GM18870 (cell line): ENCODE data around the gene PANK4.

Source experiments
- ATAC-seq: cut with Tn5 transposase; IDR thresholded peaks from one replicate; pipeline ENCODE4 v1.9.1; 2021; ENCODE audit warnings: moderate library complexity; ENCODE audit not compliant: unreplicated experiment

PANK4 gene

DNA sequence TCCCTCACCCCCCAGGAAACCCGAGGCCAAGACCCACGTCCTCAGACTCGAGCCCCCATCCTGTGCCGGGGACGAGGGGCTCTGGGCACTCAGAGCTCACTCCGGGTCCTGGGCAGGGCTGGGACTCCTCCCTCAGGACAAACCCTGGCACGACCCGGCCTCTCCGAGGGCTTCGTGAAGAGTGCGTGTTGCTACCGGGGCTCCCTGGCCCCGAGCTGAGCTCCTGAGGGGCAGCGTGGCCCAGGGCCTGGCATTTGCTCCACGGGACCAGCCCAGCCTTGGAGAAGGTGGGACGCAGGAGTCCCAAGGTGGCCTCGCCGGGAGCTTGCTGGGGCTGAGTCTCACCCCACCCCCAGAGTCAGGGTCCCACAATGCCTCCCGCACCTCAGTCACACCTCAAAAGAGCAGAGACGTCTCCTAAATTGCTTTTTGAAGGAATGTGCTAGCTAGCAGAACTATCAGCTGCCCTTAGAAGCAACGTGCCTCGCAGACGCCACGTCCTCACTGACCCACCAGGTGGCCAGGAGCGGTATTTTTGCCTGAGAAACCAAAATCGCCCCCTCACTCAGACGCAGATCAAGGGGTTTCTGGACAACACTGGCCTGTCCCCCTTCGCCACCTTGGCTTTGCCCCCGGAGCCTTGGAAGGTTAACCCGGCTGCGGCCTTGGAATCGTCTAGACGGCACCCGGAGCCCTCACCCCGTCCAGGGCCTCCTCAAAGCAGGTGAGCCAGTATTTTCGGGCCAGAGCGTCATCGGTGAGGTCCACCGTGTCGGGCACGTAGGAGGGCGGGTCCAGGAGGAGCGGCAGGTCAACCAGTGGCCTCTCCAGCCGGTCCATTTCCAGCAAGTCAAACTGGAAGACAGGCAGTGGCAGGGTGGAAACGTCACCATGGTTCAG is 11.3 kb downstream of the PANK4 start:
- no peak for ATAC-seq

DNA sequence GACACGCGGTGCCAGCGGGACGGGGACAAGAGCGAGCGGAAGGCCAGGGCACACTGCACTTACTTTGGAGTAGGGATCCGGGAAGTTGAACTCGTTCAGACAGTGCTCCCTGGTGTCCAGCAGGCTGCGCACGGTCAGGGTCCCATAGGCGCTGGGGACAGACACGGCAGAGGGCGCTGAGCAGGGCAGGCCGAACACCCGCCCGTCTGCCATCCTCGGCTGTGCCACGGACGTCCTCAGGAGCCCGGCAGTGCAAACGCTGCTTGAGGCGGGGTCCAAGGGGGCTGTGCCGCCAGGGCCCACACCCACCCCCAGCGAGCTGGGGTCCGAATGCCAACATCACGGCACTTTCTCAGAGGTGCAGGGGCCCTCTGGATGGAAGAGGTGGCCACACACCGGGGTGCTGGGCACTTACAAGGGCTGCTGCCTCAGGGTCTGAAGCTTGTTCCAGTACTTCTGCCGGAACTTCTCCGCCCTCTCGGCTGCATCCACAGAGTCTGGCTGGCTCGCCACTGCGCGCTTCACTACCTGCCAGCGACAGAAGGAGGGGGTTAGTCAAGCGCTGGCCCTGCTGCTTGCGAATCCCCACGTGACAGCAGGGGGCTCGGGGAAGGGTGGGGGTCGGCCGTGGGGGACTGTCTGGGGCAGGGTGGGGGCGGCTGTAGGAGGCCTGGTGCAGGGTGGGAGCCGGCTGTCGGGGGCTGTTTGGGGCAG is 12.3 kb downstream of the PANK4 start:
- no peak for ATAC-seq

DNA sequence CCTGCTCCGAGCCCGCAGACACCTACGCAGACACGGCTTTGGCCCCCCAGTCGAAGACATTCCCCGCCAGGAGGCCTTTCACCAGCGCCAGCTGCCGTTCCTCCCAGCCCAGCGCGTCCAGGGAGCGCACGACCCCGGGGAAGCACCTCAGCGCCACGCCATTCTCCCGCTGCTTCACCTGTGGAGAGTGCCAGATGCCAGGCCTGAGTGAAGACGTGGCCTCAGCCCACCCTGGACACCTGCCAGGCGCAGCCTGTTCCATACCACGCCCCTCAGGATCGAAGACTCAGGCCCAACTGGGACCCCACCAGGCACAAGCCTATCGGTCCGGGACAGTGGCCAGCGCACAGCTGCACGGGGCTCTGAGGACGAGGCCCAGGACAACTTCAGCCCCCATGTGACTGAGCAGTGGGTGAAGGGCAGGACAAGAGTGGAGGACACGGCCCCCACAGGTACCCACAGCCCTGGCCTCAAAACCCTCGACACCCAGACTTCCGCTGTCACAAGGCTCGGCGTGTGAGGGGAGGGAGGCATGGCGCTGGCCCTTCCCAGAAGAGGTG is 13.5 kb downstream of the PANK4 start:
- ATAC-seq: no peak

DNA sequence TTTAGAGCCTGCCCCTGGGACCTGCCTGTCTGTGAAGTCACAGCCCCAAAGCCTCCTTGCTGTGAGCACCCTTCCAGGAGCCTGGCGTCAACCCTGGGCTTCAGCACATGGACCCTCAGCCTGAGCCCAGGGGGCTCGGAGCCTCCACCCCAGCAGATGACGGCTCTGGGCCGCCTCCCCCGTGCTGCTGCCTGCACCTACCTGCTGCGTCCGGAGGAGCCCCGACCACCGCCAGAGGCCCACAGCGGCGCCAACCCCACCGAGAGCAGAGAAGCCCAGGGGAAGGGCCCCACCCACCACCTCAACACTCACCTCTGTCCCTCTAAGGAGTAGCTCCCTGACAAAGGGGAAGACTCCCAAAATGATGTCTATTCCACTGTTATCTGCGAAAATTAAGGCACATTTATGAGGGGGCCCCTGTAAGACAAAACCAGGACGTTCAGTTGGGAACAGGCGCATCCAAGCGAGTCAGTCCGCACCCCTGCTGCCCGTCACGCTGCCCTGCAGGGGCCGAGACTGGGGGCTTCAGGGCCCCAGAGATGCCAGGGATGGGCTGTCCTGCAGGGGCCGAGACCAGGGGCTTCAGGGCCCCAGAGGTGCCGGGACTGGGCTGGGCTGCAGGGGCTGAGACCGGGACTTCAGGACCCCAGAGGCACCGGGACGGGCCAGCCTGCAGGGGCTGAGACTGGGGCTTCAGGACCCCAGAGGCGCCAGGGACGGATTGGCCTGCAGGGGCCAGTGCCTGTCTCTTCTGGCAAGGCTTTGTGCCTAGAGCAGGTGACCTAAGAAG is 15.8 kb downstream of the PANK4 start:
- ATAC-seq: no peak

DNA sequence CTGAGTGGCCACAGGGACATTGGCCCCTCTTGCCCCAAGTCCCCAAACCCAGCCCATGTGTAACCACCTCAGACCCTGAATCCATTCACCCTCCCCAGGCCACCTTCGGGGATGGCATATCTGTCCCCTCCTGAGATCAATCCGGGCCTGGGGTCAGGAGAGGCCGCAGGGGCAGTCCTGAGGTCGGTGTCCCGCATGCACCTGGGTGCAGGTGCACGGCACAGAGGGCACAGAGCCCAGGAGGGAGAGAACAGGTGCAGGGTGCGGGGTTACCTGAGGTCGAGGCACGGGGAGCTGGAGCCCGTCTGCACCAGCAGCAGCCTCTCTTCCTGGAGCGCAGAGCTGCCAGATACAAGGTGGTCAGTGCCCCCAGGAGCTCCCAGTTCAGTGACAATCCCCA is 16.8 kb downstream of the PANK4 start:
- ATAC-seq: no peak

DNA sequence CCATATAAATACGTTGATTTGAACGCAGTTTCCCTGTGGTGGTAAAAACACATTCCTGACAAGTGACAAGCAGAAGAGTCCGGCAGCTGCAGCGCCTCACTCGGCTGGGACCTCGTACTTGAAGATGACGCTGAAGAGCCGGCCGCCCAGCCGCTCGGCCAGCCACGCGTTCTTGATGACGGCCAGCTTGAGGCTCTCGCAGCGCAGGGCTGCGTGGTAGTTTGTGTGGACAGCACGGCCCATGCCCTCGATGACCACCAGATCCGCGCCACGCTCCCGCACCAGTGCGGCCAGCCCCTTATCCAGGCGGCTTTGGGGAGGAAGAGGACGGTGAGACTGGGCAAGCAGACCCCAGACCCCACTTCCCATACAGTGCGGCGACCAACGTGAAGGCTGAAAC is 17.6 kb downstream of the PANK4 start:
- no peak for ATAC-seq

DNA sequence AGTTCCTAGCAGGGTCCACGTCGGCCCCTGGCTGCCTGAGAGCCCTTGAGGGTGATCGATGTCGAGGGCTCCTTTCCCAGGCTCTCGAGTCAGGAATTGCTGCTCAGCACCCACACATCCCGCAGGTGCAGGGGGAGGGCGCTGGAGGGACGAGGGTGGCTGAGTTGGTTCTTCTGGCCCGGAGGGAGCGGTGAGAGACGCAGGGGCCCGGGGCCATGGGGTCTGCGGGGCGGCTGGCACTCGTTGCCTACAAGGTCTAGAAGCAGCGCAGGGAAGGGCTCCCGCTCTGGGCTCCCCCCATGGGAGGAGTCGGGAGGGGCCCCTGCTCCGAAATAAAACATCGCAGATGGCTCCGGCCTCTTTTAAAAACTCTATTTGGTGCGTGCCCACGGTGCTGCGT is 18.2 kb downstream of the PANK4 start:
- ATAC-seq: no peak

DNA sequence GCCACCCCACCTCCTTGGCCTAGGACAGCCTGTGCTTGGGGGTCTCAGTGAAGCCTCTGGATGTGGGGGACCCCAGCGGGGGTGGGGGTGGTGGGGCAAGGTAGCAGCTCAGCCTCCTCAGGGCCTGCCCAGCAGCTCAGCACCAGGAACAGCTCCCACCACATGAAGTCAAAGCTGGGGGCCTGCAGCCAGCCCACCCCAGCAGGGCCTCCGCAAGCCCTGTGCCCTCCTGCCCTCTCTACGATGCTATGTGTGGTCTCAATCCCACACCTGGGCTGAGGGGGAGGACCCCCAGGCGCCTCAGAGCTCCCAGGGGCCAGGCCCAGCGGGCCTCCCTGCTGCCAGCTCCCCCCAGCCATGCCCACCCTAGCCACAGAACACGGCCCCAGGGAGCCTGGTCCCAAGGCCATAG is 18.6 kb downstream of the PANK4 start:
- ATAC-seq: no peak

DNA sequence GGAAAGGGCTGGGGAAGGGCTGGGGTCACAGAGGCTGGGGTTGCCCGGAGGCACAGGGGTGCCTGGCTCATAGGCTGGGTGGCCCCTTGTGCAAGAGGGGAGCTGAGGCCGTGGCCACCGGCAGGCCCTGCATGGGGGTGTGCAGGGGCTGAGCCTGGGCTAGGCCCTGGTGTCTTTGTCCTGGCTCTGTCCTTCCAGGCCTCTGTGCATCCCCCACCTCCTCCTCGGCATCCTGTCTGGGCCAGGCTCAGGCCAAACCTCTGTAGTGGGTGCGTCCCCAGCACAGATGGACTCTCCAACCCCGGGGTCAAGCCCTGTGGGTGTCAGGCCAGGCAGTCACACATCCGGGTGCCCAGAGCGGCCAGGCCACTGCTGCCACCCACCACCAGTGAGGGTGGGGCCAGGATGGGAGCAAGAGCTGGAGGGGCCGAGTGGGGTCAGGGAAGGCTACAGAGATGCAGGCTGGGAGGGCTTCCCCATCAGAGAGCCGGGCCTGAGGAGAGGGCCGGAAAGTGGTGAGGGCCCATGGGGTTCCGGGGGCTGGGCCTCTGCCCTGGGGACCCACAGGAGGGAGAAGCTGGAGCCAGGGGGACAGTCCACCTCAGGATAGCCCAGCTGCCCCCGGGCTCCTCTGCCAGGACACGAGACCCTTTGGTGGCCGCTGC is 19.4 kb downstream of the PANK4 start:
- ATAC-seq: no peak

DNA sequence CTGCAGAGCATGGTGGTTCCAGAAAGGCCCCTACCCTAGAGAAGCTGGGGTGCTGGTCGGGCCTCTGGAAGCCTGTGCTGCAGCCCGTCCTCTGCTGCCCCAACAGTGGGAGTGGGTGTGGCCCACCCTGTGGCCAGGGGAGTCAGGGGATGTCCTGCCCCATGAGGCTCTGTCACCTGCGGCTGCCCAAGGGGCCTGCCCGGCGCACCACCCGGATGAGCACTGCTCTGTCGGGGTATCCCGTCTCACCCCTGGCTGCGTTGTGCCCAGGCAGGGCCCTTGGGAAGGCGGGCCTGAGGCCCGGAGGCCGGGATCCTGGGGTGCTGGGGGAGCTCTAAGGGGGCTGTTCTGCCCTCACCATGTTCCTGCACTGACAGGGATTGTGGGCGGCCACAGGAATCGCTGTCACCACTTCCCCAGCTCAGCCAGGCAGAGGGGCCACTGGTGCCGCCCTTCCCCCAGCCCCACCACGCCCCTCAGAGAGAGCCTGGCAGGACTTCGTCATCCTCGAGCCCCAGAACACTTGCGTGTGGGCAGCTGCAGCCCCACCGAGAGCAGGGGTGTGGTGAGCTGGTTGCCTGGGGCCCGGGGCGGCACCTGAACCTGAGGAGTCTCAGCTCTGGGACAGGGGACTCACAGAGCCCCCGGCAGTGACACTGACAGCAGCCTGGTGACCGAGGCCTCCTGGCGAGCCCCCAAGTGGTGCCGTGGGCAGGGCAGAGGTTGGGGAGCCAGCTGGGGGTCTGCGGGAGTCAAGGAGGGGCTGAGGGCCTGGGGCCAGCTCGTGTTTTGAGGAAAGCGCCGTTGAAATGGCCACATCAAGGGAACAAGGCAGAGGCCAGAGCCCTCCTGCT is 20.2 kb downstream of the PANK4 start:
- ATAC-seq: no peak

DNA sequence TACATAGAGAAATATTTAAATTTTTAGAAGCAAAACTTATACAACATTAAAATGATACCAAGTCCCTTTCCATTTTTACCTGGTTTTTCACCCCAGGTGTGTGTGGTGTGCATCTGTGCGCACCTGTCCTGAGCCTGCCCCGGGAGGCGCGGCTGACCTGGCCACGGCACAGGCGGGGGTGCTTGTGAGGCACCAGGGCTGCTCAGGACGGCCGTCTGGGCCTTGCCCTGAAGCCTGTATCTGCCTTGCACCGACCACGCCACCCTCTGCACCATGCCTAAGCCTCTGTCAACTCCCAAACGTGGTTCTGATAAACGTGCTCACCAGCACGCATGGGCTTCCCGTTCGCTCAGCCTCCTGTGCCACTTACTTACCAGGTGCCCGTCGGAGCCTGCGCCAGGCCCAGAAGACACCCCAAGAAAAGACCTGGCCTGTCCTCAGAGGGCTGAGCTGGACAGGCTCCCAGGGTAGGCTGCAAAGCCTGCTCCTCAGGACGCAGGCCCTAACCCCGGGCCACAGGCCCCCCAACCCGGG is 20.9 kb downstream of the PANK4 start:
- no peak for ATAC-seq

DNA sequence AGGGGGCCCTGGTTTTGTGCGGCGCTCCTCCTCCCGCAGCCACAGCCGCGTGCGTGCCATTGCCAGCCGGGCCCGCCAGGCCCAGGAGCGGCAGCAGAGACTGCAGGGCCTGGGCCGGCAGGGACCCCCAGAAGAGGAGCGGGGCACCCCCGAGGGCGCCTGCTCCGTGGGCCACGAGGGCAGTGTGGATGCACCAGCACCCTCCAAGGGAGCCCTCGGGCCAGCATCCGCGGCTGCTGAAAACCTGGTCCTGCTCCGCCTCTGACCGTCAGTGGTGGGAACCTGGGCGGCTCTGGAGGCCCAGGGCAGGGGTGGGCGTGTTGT is 21.5 kb downstream of the PANK4 start:
- ATAC-seq: no peak

DNA sequence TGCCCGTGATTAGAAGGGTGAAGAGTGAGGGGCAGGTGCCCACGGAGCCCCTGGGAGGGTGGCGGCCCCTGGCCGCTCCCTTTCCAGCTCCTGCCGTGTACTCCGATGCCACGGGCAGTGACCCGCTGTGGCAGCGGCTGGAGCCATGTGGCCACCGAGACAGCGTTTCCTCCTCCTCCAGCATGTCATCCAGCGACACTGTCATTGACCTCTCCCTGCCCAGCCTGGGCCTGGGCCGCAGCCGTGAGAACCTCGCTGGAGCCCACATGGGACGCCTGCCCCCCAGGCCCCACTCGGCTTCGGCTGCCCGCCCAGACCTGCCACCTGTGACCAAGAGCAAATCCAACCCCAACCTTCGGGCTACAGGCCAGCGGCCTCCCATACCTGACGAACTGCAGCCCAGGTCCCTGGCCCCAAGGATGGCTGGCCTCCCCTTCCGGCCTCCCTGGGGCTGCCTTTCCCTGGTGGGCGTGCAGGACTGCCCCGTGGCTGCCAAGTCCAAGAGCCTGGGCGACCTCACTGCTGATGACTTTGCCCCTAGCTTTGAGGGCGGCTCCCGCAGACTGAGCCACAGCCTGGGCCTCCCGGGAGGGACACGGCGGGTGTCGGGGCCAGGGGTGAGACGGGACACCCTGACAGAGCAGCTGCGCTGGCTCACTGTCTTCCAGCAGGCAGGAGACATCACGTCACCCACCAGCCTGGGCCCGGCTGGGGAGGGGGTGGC is 22.0 kb downstream of the PANK4 start:
- no peak for ATAC-seq

DNA sequence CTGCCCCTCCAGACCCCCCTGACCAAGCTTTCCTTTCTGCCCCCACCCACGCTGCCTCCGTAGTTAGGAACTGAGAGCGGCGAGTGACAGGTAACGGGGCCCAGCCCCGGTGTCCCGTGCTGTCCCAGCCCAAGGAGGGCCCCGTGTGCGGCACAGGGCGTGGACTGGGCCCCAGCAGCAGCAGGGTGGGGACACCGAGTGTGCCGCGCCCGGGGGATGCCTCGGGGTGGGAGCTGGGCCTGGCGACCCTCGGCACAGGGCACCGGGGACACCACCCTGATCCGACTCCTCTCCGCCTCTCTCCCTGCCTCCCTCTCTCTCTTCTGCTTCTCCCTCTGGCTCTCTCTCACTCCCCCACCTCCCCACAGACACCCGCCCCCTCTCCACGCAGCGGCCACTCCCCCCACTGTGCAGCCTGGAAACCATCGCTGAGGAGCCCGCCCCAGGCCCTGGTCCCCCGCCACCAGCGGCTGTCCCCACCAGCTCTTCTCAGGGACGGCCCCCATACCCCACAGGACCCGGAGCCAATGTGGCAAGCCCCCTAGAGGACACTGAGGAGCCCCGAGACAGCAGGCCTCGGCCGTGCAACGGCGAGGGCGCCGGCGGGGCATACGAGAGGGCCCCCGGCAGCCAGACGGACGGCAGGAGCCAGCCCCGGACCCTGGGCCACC is 22.7 kb downstream of the PANK4 start:
- no peak for ATAC-seq

DNA sequence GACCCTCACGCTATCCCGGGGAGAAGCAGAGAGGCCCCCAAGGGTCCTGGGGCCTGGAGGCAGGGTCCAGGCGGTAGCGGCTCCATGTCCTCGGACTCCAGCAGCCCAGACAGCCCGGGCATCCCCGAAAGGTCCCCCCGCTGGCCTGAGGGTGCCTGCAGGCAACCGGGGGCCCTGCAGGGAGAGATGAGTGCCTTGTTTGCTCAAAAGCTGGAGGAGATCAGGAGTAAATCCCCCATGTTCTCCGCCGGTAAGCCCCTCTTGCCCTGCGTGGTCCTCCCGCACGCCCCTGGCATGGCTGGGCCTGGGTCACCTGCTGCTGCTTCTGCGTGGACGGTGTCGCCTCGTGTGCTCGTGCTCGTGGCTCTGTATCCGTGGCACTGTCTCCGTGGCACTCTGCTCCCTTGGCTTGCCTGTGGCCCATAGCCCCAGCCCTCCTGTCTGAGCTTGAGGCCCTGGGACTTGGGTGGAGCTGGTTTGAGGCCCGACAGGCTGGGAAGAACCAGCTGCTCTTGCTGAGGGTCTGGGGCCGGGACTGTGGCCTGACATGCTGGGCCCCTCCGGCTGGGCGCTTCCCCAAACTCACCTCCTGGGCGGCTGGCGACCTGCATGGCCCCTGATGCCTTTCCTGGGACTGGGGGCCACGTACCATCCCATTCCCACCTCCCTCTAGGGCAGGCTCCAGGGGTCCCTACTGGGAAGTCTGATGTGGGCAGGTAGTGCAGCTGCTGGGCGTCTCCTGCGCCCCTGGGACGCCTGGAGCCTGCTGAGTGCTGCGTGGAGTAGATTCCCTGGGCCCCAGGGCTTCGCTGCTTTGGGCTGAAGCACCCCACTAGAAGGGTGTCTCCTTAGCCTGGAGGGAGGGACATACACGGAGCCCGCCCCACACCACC is 23.5 kb downstream of the PANK4 start:
- no peak for ATAC-seq

DNA sequence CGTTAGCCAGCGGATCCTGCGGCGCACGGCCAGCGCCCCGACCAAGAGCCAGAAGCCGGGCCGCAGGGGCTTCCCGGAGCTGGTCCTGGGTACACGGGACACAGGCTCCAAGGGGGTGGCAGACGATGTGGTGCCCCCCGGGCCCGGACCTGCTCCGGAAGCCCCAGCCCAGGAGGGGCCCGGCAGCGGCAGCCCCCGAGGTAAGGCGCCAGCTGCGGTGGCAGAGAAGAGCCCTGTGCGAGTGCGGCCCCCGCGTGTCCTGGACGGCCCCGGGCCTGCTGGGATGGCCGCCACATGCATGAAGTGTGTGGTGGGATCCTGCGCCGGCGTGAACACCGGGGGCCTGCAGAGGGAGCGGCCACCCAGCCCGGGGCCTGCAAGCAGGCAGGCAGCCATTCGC is 24.2 kb downstream of the PANK4 start:
- no peak for ATAC-seq

DNA sequence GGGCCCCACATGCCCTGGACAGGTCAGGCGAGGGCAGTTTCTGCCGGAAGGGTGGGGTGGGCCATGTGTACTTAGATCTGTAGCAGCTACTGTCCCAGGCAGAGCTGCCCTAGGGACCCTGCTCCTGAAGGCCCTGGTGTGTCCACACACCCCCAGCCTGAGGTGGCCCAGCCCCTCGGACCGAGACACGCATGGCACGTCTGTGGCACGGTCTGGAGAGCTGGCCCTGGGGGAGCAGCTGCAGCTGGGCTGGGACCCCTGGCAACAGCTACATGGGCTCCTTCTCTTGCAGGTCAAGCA is 24.6 kb downstream of the PANK4 start:
- ATAC-seq: no peak
